Articular chondrocyte of knee joint (primary cell): ENCODE results near the gene PBOV1. TPM values are rescaled to one million over a fixed set of nuclear protein-coding genes. Genes with fewer than 3 reads are reported as not detected.

Source experiments
- total RNA-seq: library from RNA; depleted of rRNA; stranded (reverse); fragments of >200 nt; gene quantifications from 2 replicates; pipeline ENCODE4 v1.2.3, GENCODE V29; 2012

Gene PBOV1
- total RNA-seq = not detected in 2 replicates

GRCh38 chr6:138218449-138218848 is at the start of gene PBOV1:
Gene PBOV1, minus strand, starts transcription at chr6:138218491. Its CDS starts 96 bp downstream, at chr6:138218395.

Other genes starting within 250 kb of the PBOV1 start
- 28.5 and 34.5 TPM in 2 replicates for gene PERP, start 111.1 kb downstream of the PBOV1 start, total RNA-seq
- 6.5 and 8.2 TPM in 2 replicates for gene ARFGEF3, start 56.6 kb downstream of the PBOV1 start, total RNA-seq
- gene SMIM28, start 159.4 kb upstream of the PBOV1 start, total RNA-seq = not detected in 2 replicates
- 56.4 and 89.8 TPM in 2 replicates for gene HEBP2, start 185.7 kb upstream of the PBOV1 start, total RNA-seq